HepG2 (cell line): ENCODE data around the gene SMIM28. TPM values are rescaled to one million over a fixed set of nuclear protein-coding genes. Genes with fewer than 3 reads are reported as not detected.

ENCODE experiments used
- ATAC-seq: fragments of 200-7000 bp; cut with Tn5 transposase; 3 replicates; pipeline ENCODE4 v1.9.1; 2020; ENCODE audit warnings: mild to moderate bottlenecking, moderate library complexity
- BruUV-seq: library from RNA; stranded (reverse); fragments of 400-500 nt; replicated peaks from 2 replicates; lab custom pipeline; 2021; lab: Mats Ljungman, UMichigan
- CTCF ChIA-PET: fragments of 300-600 bp; formaldehyde crosslinking; extraction: SDS; loops from one replicate; lab custom pipeline; 2021; ENCODE audit warnings: low total read pairs, inconsistent platforms, low intra/inter-chr PET ratio; lab: Yijun Ruan, JAX
- POLR2A ChIA-PET: fragments of 350-600 bp; sonication (Branson Sonifier 250); formaldehyde crosslinking; loops from one replicate; lab custom pipeline; 2020; ENCODE audit warnings: antibody characterized with exemption, inconsistent platforms; lab: Yijun Ruan, JAX
- DNase-seq: peaks from one replicate; pipeline ENCODE4 v3.0.0-alpha.2; 2015; ENCODE audit warnings: low spot score
- FAIRE-seq: peaks from 3 replicates; lab custom pipeline; 2011; peaks lifted over from hg19 to GRCh38; lab: Jason Lieb, UNC
- H2AFZ ChIP-seq: one replicate; pipeline ENCODE4 v1.6.1; 2011; ENCODE audit warnings: low read length, inconsistent platforms
- H3K27ac ChIP-seq: fragments of 300-600 bp; 3 replicates; pipeline ENCODE4 v1.8.0; 2011; ENCODE audit warnings: mixed run types, mild to moderate bottlenecking, mixed read lengths, low read length, inconsistent platforms; ENCODE audit not compliant: insufficient read depth; ENCODE audit errors: extremely low read length
- H3K27me3 ChIP-seq, 2 experiments: fragments of 200-600 bp in 1 of 2; 2 replicates in 1 of 2; 3 replicates in 1 of 2; pipeline versions ENCODE4 v1.6.0 to v1.8.0; 2011; ENCODE audit warnings: low read length in 2 of 2, mild to moderate bottlenecking in 2 of 2, moderate library complexity in 2 of 2, inconsistent platforms in 1 of 2; ENCODE audit not compliant: insufficient read depth in 2 of 2, control insufficient read depth in 1 of 2
- H3K36me3 ChIP-seq, 2 experiments: fragments of 200-600 bp in 1 of 2; replicated peaks in 1 of 2; 2 replicates in 1 of 2; 3 replicates in 1 of 2; pipeline versions ENCODE4 v1.5.1 to v1.8.0; 2011; ENCODE audit warnings: low read length in 2 of 2, inconsistent platforms in 1 of 2; ENCODE audit not compliant: insufficient read depth in 2 of 2, control insufficient read depth in 1 of 2
- H3K4me1 ChIP-seq: 2 replicates; pipeline ENCODE4 v1.5.1; 2012; ENCODE audit warnings: low read length, inconsistent platforms; ENCODE audit not compliant: insufficient read depth
- H3K4me2 ChIP-seq: 2 replicates; pipeline ENCODE4 v1.6.0; 2011; ENCODE audit warnings: low read depth, low read length, inconsistent platforms
- H3K4me3 ChIP-seq, 3 experiments: fragments of 200-600 bp in 1 of 3; sonication (generic), shearing (Covaris generic) in 1 of 3; replicated peaks in 1 of 3; 2 replicates each; pipeline ENCODE4 v1.5.1; 2011 to 2016; ENCODE audit warnings: low read length in 3 of 3, inconsistent platforms in 2 of 3, low read depth in 2 of 3, mild to moderate bottlenecking in 2 of 3, control low read depth in 1 of 3, mixed read lengths in 1 of 3; ENCODE audit not compliant: insufficient read depth in 1 of 3
- H3K79me2 ChIP-seq: one replicate; pipeline ENCODE4 v1.6.1; 2011; ENCODE audit warnings: low read length, inconsistent platforms; ENCODE audit not compliant: insufficient read depth
- H3K9ac ChIP-seq: 2 replicates; pipeline ENCODE4 v1.6.0; 2011; ENCODE audit warnings: mild to moderate bottlenecking, low read depth, low read length, inconsistent platforms; ENCODE audit not compliant: insufficient read depth
- H3K9me3 ChIP-seq: 2 replicates; pipeline ENCODE4 v1.5.1; 2012; ENCODE audit warnings: mild to moderate bottlenecking, low read length
- H4K20me1 ChIP-seq: 2 replicates; pipeline ENCODE4 v1.6.0; 2011; ENCODE audit warnings: inconsistent platforms, mild to moderate bottlenecking, low read length, moderate library complexity; ENCODE audit not compliant: insufficient read depth
- AKAP8 ChIP-seq: sonication (generic); formaldehyde crosslinking; IDR thresholded peaks from 2 replicates; pipeline ENCODE4 v1.5.1; 2020; ENCODE audit warnings: mild to moderate bottlenecking, missing genetic modification reagents
- KAT2B ChIP-seq: fragments of 150-350 bp; IDR thresholded peaks from 2 replicates; pipeline ENCODE4 v1.6.1; 2014; ENCODE audit warnings: low read depth, low read length, borderline replicate concordance
- KMT2B ChIP-seq: IDR thresholded peaks from 2 replicates; pipeline ENCODE4 v1.6.1; 2016; ENCODE audit warnings: missing genetic modification reagents, missing compliant biosample characterization
- PLSCR1 ChIP-seq: sonication (generic); formaldehyde crosslinking; IDR thresholded peaks from 2 replicates; pipeline ENCODE4 v1.5.0; 2020; ENCODE audit warnings: missing genetic modification reagents, mild to moderate bottlenecking, borderline replicate concordance
- PPARG ChIP-seq: conservative IDR thresholded peaks from 2 replicates; pipeline ENCODE4 v1.6.1; 2016; ENCODE audit warnings: missing biosample characterization, missing genetic modification reagents
- STAG1 ChIP-seq: sonication (generic); formaldehyde crosslinking; IDR thresholded peaks from 2 replicates; pipeline ENCODE4 v1.4.0; 2020; ENCODE audit warnings: missing genetic modification reagents
- THRA ChIP-seq: sonication (generic); formaldehyde crosslinking; IDR thresholded peaks from 2 replicates; pipeline ENCODE4 v1.4.0; 2020; ENCODE audit warnings: missing genetic modification reagents, borderline replicate concordance
- ZC3H4 ChIP-seq: sonication (generic); formaldehyde crosslinking; IDR thresholded peaks from 2 replicates; pipeline ENCODE4 v1.4.0; 2020; ENCODE audit warnings: missing genetic modification reagents, borderline replicate concordance
- ZFP36 ChIP-seq: fragments of 150-350 bp; IDR thresholded peaks from 2 replicates; pipeline ENCODE4 v1.6.1; 2018; ENCODE audit warnings: borderline replicate concordance, low read length, low read depth; ENCODE audit not compliant: partially characterized antibody
- ZFX ChIP-seq: sonication (generic); formaldehyde crosslinking; IDR thresholded peaks from 2 replicates; pipeline ENCODE4 v1.4.0; 2020; ENCODE audit warnings: mild to moderate bottlenecking, low read depth, missing genetic modification reagents, moderate library complexity
- ZNF251 ChIP-seq: sonication (generic); formaldehyde crosslinking; IDR thresholded peaks from 2 replicates; pipeline ENCODE4 v1.9.0; 2021; ENCODE audit warnings: mild to moderate bottlenecking, missing genetic modification reagents
- ZNF260 ChIP-seq: sonication (generic); formaldehyde crosslinking; IDR thresholded peaks from 2 replicates; pipeline ENCODE4 v1.4.0; 2020; ENCODE audit warnings: missing genetic modification reagents, low read depth, mild to moderate bottlenecking, borderline replicate concordance
- ZNF33B ChIP-seq: sonication (generic); formaldehyde crosslinking; IDR thresholded peaks from 2 replicates; pipeline ENCODE4 v1.5.1; 2020; ENCODE audit warnings: mild to moderate bottlenecking, missing genetic modification reagents
- ZNF451 ChIP-seq: sonication (generic); formaldehyde crosslinking; IDR thresholded peaks from 2 replicates; pipeline ENCODE4 v1.5.0; 2020; ENCODE audit warnings: mild to moderate bottlenecking, missing genetic modification reagents
- ZNF468 ChIP-seq: sonication (generic); formaldehyde crosslinking; IDR thresholded peaks from 2 replicates; pipeline ENCODE4 v1.8.0; 2022; ENCODE audit warnings: mild to moderate bottlenecking, moderate library complexity, missing genetic modification reagents
- ZNF567 ChIP-seq: sonication (generic); formaldehyde crosslinking; IDR thresholded peaks from 2 replicates; pipeline ENCODE4 v1.8.1; 2023; ENCODE audit warnings: mild to moderate bottlenecking, missing genetic modification reagents, borderline replicate concordance
- ZNF674 ChIP-seq: sonication (generic); formaldehyde crosslinking; IDR thresholded peaks from 2 replicates; pipeline ENCODE4 v1.5.0; 2020; ENCODE audit warnings: low read depth, mild to moderate bottlenecking, missing genetic modification reagents
- ZNF7 ChIP-seq: IDR thresholded peaks from 2 replicates; pipeline ENCODE4 v1.6.1; 2016; ENCODE audit warnings: missing biosample characterization, missing genetic modification reagents
- ZNF713 ChIP-seq: sonication (generic); formaldehyde crosslinking; IDR thresholded peaks from 2 replicates; pipeline ENCODE4 v1.4.0; 2020; ENCODE audit warnings: mild to moderate bottlenecking, missing genetic modification reagents
- ZNF841 ChIP-seq: sonication (generic); formaldehyde crosslinking; IDR thresholded peaks from 2 replicates; pipeline ENCODE4 v1.8.1; 2023; ENCODE audit warnings: missing genetic modification reagents, borderline replicate concordance
- WGBS: methylation state at CpG from one replicate; pipeline ENCODE4 v1.1.6; 2017; ENCODE audit warnings: low lambda C conversion rate; 5-methylcytosine and 5-hydroxymethylcytosine counted together
- in situ Hi-C: cut with HindIII; loops from 2 replicates; pipeline ENCODE4 v1.10.0; 2017; ENCODE audit warnings: low pct_unique_long_range_greater_than_20kb; ENCODE audit not compliant: extremely low pct_ligation_motif_present
- intact Hi-C: fragments of 100-400 bp; cut with micrococcal nuclease; formaldehyde crosslinking; loops from one replicate; pipeline ENCODE4 v1.10.0; 2022; ENCODE audit not compliant: unreplicated experiment
- polyA plus RNA-seq, 8 experiments: library from polyadenylated mRNA; depleted of rRNA in 3 of 8; stranded (reverse) in 7 of 8; unstranded in 1 of 8; fragments of >200 nt; fragmentation: Illumina TruSeq in 4 of 8; extraction: Trizol in 4 of 8; gene quantifications; 2 replicates each; pipeline versions ENCODE4 v1.2.1 to v1.2.3, GENCODE V29; 2011 to 2016; ENCODE audit warnings: low read depth in 4 of 8, missing spikeins in 1 of 8, mixed read lengths in 1 of 8; ENCODE audit not compliant: insufficient read depth in 1 of 8
- total RNA-seq, 5 experiments: library from RNA; depleted of rRNA; stranded (reverse); fragments of >200 nt; fragmentation: Illumina TruSeq; extraction: Trizol; gene quantifications; 2 replicates each; pipeline ENCODE4 v1.2.3, GENCODE V29; 2016; ENCODE audit warnings: low read depth in 1 of 5

The SMIM28 gene
- total and polyA plus RNA-seq, 2 of the 13 experiments (the other 11 are each of a cell fraction or from before 2014, with no cell fraction given), result not detected

- no peak for TF ChIP-seq THRA (CRISPR knock-in tag)
- TF ChIP-seq ZC3H4, result no peak
- TF ChIP-seq STAG1 (CRISPR knock-in tag), result 0 out of 2 replicates have a peak, but pooled peaks have one; percentile 3
Observed at GRCh38 chr6:138397128-138398122, 19.7 kb downstream of the SMIM28 start (continued).

- no peak for TF ChIP-seq PLSCR1 (CRISPR knock-in tag)
- TF ChIP-seq ZFX (CRISPR knock-in tag), result no peak
- TF ChIP-seq ZNF451, result no peak
- no peak for TF ChIP-seq ZNF841 (CRISPR knock-in tag)
- TF ChIP-seq ZNF260 (CRISPR knock-in tag), result no peak
- no peak for TF ChIP-seq ZFP36
- no peak for TF ChIP-seq KMT2B (CRISPR knock-in tag)
- TF ChIP-seq KAT2B, result no peak
- TF ChIP-seq ZNF567, result no peak
- no peak for TF ChIP-seq AKAP8 (CRISPR knock-in tag)
- TF ChIP-seq ZNF33B (CRISPR knock-in tag), result no peak
- TF ChIP-seq ZNF674 (CRISPR knock-in tag), result no peak
- no peak for TF ChIP-seq ZNF713
- TF ChIP-seq PPARG (CRISPR knock-in tag), result no peak
- no peak for TF ChIP-seq ZNF468
- no peak for TF ChIP-seq ZNF7 (CRISPR knock-in tag)
- TF ChIP-seq ZNF251, result no peak
- TF ChIP-seq, all 625 proteins: peak for 0
- no TSS peak for BruUV-seq
- Histone ChIP-seq H3K27ac (no peak overlapping the region), H3K4me1 (peaks cover 19% of the 10 kb centered on the region), H3K4me2 (no peak overlapping the region), H3K36me3 (no peaks in the 10 kb centered on the region), H3K27me3 (no peaks in the 10 kb centered on the region; a peak in 2 of 5 replicates), H3K9ac (no peak overlapping the region), H3K79me2 (peaks cover 7% of the 10 kb centered on the region), H3K4me3 (no peak overlapping the region), H4K20me1 (no peaks in the 10 kb centered on the region), H3K9me3 (no peaks in the 10 kb centered on the region), H2AFZ (no peak overlapping the region)
- CTCF ChIA-PET, result no interaction called here
- intact Hi-C loops (loop anchor here (5.0 kb wide), 1 partner anchor 293 kb away; the partner anchor contains the start of gene PERP), in situ Hi-C loops (loop anchor here (10.0 kb wide), 1 partner anchor 286 kb away; no protein-coding TSS in a partner anchor)
- DNase-seq (no peak), ATAC-seq (no peak), FAIRE-seq (no peak)
- WGBS, result 49% methylated on average over 3 of the region's 3 CpGs
- POLR2A ChIA-PET, result no interaction called here
Observed at GRCh38 chr6:138400326-138400725, 22.6 kb downstream of the SMIM28 start.
